ENCODE data around the gene SEPSECS. TPM values are rescaled to one million over a fixed set of nuclear protein-coding genes. Genes with fewer than 3 reads are reported as not detected.

The SEPSECS gene
- total RNA-seq, 1 experiment from 2014 or later: 4.2 TPM

DNA sequence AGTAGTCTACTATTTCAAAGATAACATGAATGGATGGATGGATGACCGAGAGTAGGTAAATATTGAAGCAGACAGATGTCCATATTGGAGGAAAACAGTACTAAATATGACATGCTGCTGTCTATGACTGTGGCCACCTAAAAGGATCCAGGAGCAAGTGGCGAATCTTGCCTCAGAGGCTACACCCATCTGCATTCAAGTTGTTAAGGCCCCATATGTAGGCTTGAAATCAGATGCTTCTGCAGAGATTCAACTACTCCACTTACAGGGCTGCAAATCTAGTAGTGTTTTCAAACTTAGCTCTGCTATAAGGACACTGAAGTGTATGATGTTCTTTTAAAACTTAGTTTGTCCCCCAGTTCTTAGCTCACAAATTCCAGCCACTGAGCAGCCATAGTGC lies 28.9 kb downstream of the SEPSECS start:
- H3K9ac ChIP-seq (ENCODE audit: extremely low read depth, insufficient read length, low read length): no peak overlapping the region
- no peak overlapping the region for H3K56ac ChIP-seq (ENCODE audit: insufficient read length, low read depth, low read length)
- no peak overlapping the region for H2AK5ac ChIP-seq (ENCODE audit: insufficient read length, low read length)
- Mint-ChIP-seq H3K27ac (peak overlapping the region in 1 of 3 experiments; percentile 80; a peak in 1 of 7 replicates), H3K27me3 (ENCODE audit: low read depth) (no peaks in the 10 kb centered on the region), H3K4me1 (peaks cover 49 to 53% of the 10 kb centered on the region in 2 experiments), H3K9me3 (peaks cover 2 to 5% of the 10 kb centered on the region in 2 experiments), H3K4me3 (peak overlapping the region in 1 of 2 experiments; percentile 45; a peak in 2 of 5 replicates), H3K36me3 (ENCODE audit: insufficient read depth in 1 of 3, low read depth in 3 of 3) (peaks cover 2 to 9% (median 8%) of the 10 kb centered on the region in 3 experiments; a peak in 6 of 7 replicates)
- H3K23me2 ChIP-seq (ENCODE audit: insufficient read length, low read depth, low read length, poor library complexity, severe bottlenecking): no peaks in the 10 kb centered on the region
- no peaks in the 10 kb centered on the region for H3K27me3 ChIP-seq (ENCODE audit: insufficient read depth, low read length)
- H3K18ac ChIP-seq (ENCODE audit: insufficient read length, low read depth, low read length): no peak overlapping the region
- no peaks in the 10 kb centered on the region for H3K79me2 ChIP-seq (ENCODE audit: insufficient read depth, low read length)
- no peak overlapping the region for H3K27ac ChIP-seq (ENCODE audit: insufficient read length, low read depth, low read length)
- no peak overlapping the region for H2BK120ac ChIP-seq (ENCODE audit: low read depth, low read length, poor library complexity, severe bottlenecking)
- no CpG with 5 or more reads among the region's 2 CpGs for WGBS (ENCODE audit: extremely low coverage, insufficient read length, low lambda C conversion rate)
- H3K79me1 ChIP-seq (ENCODE audit: insufficient read depth, low read depth, low read length, poor library complexity, severe bottlenecking): no peaks in the 10 kb centered on the region
- H2BK20ac ChIP-seq (ENCODE audit: low read depth, low read length, poor library complexity, severe bottlenecking): no peak overlapping the region
- H2BK5ac ChIP-seq (ENCODE audit: insufficient read length, low read length): no peak overlapping the region
- H3K14ac ChIP-seq (ENCODE audit: insufficient read depth, low read length): no peak overlapping the region
- no peaks in the 10 kb centered on the region for H4K20me1 ChIP-seq (ENCODE audit: control insufficient read depth, insufficient read depth, insufficient read length)
- H3K4ac ChIP-seq (ENCODE audit: low read depth, low read length): no peak overlapping the region
- no peak overlapping the region for H4K91ac ChIP-seq (ENCODE audit: insufficient read length, low read depth, low read length)
- DNase-seq: no peak
- no peak overlapping the region for H3K4me2 ChIP-seq (ENCODE audit: insufficient read depth, insufficient read length, low read length)
- H2AFZ ChIP-seq (ENCODE audit: low read length): no peak overlapping the region
- no peak overlapping the region for H2BK12ac ChIP-seq (ENCODE audit: insufficient read length, low read depth, low read length)
- H3K4me1 ChIP-seq (ENCODE audit: insufficient read depth, low read length): peaks cover 2% of the 10 kb centered on the region; the same call in 1 of the 2 replicates
- H2BK15ac ChIP-seq (ENCODE audit: low read depth, low read length): no peak overlapping the region
- H4K8ac ChIP-seq (replicated peaks; ENCODE audit: insufficient read length, low read depth, low read length): no peak overlapping the region
- H4K5ac ChIP-seq (ENCODE audit: insufficient read length, low read depth, low read length): no peak overlapping the region
- no peak overlapping the region for H3T11ph ChIP-seq (ENCODE audit: low read length)
- TF ChIP-seq, protein P1, sequence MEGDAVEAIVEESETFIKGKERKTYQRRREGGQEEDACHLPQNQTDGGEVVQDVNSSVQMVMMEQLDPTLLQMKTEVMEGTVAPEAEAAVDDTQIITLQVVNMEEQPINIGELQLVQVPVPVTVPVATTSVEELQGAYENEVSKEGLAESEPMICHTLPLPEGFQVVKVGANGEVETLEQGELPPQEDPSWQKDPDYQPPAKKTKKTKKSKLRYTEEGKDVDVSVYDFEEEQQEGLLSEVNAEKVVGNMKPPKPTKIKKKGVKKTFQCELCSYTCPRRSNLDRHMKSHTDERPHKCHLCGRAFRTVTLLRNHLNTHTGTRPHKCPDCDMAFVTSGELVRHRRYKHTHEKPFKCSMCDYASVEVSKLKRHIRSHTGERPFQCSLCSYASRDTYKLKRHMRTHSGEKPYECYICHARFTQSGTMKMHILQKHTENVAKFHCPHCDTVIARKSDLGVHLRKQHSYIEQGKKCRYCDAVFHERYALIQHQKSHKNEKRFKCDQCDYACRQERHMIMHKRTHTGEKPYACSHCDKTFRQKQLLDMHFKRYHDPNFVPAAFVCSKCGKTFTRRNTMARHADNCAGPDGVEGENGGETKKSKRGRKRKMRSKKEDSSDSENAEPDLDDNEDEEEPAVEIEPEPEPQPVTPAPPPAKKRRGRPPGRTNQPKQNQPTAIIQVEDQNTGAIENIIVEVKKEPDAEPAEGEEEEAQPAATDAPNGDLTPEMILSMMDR (conservative IDR thresholded peaks at IDR 0.05): no peak
- H3K9me3 ChIP-seq (ENCODE audit: control insufficient read depth, low read depth, low read length): no peaks in the 10 kb centered on the region
- no peak overlapping the region for H3K23ac ChIP-seq (ENCODE audit: insufficient read length, low read depth, low read length)
